Fibroblast of villous mesenchyme (primary cell): ENCODE data around the gene ZNF683. TPM values are rescaled to one million over a fixed set of nuclear protein-coding genes. Genes with fewer than 3 reads are reported as not detected.
A peak's percentile ranks its signal among the peaks of the same experiment; 100 is the strongest.

Experiments used
- DNase-seq: peaks from one replicate; pipeline ENCODE4 v3.0.0-alpha.2; 2010; ENCODE audit warnings: low read depth
- H3K4me3 ChIP-seq: 2 replicates; pipeline ENCODE4 v1.5.1; 2011; ENCODE audit warnings: low read depth, mild to moderate bottlenecking, low read length
- CTCF ChIP-seq: IDR thresholded peaks from 2 replicates; pipeline ENCODE4 v1.5.1; 2012; ENCODE audit warnings: low read depth, mild to moderate bottlenecking, low read length; ENCODE audit not compliant: insufficient read depth
- total RNA-seq: library from RNA; depleted of rRNA; stranded (reverse); fragments of >200 nt; gene quantifications from 2 replicates; pipeline ENCODE4 v1.2.3, GENCODE V29; 2012

The ZNF683 gene
- total RNA-seq, 1 donor: not detected

DNA sequence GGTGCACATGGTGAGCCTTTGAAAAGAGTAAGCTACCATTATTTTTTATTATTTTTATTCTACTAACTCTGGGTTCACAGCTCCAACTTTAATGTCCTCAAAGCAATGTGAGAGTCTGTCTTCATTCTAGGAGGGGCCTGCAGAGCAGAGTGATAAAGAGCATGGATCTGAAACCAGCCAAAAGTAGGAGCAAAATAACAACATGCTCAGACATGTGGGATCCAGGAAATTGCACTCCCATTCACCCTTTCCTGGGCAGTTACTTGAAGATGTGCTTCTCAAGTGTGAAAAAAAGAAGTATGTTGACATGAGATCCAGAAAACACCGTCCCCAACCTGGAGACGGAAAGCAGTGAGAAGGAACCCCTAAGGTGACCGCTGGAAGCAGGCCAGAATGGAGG lies 29.3 kb upstream of the ZNF683 start:
- TF ChIP-seq CTCF: no peak
- H3K4me3 ChIP-seq: no peak overlapping the region
- DNase-seq: no peak

DNA sequence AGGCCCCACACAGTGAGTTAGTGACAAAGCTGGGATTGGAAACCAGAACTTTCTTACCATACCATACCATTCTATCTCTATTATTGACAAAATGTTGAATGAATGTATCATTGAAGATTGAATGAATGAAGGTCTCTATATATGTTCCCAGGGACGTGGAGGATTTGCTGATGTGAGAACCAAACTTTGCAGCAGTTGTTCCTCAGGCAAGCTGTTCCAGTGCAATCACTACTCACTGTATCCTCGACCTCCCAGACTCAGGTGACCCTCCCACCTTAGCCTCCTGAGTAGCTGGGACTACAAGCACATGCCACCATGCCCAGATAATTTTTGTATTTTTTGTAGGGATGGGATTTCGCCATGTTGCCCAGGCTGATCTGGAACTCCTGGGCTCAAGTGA lies 26.5 kb upstream of the ZNF683 start:
- no peak for DNase-seq
- no peak overlapping the region for H3K4me3 ChIP-seq
- TF ChIP-seq CTCF: no peak

- DNase-seq: no peak
- H3K4me3 ChIP-seq: no peak overlapping the region
- TF ChIP-seq CTCF: no peak
These were observed 23.2 kb upstream of the ZNF683 start for GRCh38 chr1:26395754-26396153.

DNA sequence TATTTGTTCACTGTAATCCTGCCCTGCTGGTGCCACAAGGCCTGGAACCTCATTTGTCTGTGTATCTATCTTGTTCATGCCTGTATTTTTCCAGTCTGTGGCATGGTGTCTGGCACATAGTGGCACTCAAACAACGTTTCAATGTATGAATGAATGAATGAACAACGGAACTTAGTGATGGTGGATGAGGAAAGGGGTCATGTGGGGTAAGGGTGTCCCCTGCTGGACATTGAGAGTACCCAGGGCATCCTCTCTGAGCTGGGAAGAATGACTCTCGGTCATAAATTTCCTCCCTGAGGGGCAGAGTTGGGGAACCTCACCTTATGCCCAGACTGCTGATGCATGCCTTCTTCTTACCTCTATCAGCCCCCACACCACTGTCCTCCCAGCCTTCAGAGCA lies 18.9 kb upstream of the ZNF683 start:
- TF ChIP-seq CTCF: peak; percentile 90
- peak; percentile 56 for DNase-seq
- H3K4me3 ChIP-seq: no peak overlapping the region

- no peak for DNase-seq
- no peak overlapping the region for H3K4me3 ChIP-seq
- TF ChIP-seq CTCF: no peak
These were observed 17.2 kb upstream of the ZNF683 start for GRCh38 chr1:26389604-26390247.

GRCh38 chr1:26388791-26389445 lies 16.4 kb upstream of the ZNF683 start:
- TF ChIP-seq CTCF: no peak
- no peak for DNase-seq

More at GRCh38 chr1:26388791-26389445, 16.4 kb upstream of the ZNF683 start:
- no peak overlapping the region for H3K4me3 ChIP-seq
